PC-9 (cell line): ENCODE measurements around the gene MAST4.

Experiments
- CTCF ChIP-seq: fragments of 200-600 bp; sonication (generic); conservative IDR thresholded peaks from 2 replicates; pipeline ENCODE4 v1.6.1; 2017; ENCODE audit warnings: mixed run types, antibody characterized with exemption, mild to moderate bottlenecking, moderate library complexity
- EZH2 ChIP-seq: fragments of 200-600 bp; sonication (generic); IDR thresholded peaks from 2 replicates; pipeline ENCODE4 v1.8.0; 2017; ENCODE audit warnings: antibody characterized with exemption, low read depth

- no peak for TF ChIP-seq CTCF
- no peak for TF ChIP-seq EZH2
These were observed 57.1 kb downstream of the MAST4 start for GRCh38 chr5:66653325-66653724.
